ENCODE measurements around the gene LRMDA. TPM values are rescaled to one million over a fixed set of nuclear protein-coding genes. Genes with fewer than 3 reads are reported as not detected.
A peak's percentile ranks its signal among the peaks of the same experiment; 100 is the strongest.

Gene LRMDA
- total RNA-seq, 2 donors from 2014 or later = not detected

DNA sequence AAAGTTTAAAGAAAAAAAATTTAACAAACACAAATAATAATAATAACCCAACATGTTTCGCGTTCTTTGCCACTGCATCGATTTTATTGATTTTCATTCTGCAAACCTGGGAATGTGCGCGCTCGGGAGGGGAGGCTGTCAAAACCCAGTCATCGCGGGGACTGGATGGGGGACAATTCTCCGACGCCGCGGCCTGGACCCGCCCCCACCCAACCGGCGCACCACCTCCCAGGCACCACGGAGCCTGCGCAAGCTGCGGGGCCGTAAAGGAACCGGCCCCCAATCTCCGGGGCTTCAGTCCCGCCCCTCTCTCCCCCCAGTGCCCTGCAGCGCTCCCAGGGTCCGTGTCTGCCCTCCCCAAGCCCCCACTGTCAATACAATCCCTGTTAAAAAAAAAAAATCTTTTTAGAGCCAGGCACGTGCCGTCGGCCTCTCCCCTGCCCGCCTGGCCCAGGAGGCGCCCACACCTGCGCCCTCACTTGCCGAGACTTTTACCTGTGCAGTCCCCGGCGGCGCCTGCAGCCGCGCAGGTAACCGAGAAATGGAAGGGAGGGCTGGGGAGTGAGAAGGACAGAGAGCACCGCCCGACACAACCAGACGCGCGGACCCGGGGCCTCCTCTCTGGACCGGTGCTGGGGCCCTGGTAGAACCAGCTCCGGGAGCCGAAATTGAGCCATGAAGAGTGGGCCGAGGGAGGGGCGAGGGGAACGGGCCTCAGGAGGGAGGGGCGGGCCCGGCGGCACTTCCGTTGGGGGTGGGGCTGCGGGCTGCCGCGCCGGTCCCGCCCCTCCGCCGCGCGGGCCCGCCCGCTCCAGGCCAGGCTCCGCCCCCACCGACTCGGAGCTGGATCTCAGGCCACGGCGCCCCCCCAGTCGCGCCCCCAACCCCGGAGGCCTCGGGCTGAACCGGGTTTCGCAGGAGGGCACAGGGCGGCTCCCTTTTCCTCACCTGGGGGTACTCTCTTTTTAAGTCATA is 22.2 kb upstream of the LRMDA start:
- DNase-seq (ENCODE audit: low spot score in 2 of 2) (peak in 1 of 2 donors; percentile 46), ATAC-seq (peak; percentile 33 to 80)
- Mint-ChIP-seq H3K36me3 (peaks cover 11 to 24% of the 10 kb centered on the region in 2 donors), H3K9me3 (peaks cover 0 to 4% of the 10 kb centered on the region in 2 donors), H3K27ac (no peak overlapping the region)

DNA sequence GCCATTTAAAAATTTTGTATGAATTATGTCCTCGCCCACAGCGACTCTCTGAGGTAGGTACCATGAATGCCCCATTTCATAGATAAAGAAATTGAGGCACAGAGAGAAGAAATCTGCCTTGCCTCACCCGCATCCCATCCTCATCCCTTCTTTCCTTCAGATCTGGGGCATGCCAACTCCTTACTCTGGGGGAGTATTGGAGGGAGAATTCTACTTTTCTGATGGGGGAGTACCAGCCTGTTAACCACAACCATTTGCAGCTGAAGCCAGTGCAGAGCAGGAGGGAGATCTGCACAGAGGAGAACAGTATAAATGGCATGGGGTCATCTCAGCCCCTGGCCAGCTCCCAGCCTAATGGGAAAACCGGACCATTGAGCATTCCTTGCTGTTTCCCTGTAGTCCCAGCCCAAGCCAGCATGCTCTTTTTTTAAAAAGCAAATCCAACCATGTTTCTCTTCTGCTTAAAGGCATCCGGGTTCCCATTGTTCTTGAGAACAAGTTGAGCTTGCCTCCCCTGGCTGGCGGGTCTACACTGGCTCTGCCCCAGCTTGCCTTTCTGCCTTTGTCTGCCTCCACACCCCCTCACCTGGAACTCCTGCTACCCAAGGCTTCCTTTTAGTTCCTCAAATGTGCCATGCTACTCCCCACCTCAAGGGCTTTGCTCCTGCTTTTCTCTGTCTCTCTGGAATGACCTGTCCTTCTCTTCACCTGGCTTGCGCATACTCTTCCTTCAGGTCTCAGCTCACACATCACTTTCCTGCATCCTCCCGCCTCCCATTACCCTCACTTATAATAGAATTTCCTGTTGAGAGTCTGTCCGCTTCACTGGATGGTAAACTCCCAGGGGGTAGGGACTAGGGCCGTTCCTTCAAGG is 21.1 kb upstream of the LRMDA start:
- ATAC-seq (no peak), DNase-seq (ENCODE audit: low spot score in 2 of 2) (no peak)
- Mint-ChIP-seq H3K9me3 (peaks cover 0 to 4% of the 10 kb centered on the region in 2 donors), H3K27ac (no peak overlapping the region), H3K36me3 (peaks cover 11 to 23% of the 10 kb centered on the region in 2 donors)

DNA sequence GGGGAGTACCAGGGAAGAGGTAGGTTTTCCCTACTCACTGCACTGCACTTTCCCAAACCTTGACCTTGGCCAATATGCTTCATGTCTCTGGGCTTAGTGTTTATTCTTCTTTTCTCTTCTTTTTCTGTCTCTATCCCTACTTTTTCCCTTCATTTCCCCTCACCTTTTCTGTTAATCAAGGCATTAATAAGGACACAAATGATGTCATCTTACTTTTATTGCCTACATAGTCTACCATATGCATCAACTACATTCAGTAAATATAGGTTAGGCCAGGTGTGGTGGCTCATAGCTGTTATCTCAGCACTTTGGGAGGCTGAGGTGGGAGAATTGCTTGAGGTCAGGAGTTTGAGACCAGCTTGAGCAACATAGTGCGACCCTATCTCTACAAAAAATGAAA is 16.9 kb upstream of the LRMDA start:
- DNase-seq (ENCODE audit: low spot score in 2 of 2) = no peak
- no peak for ATAC-seq
- Mint-ChIP-seq H3K9me3 (no peaks in the 10 kb centered on the region), H3K27ac (no peak overlapping the region), H3K36me3 (peaks cover 0 to 5% of the 10 kb centered on the region in 2 donors)

DNA sequence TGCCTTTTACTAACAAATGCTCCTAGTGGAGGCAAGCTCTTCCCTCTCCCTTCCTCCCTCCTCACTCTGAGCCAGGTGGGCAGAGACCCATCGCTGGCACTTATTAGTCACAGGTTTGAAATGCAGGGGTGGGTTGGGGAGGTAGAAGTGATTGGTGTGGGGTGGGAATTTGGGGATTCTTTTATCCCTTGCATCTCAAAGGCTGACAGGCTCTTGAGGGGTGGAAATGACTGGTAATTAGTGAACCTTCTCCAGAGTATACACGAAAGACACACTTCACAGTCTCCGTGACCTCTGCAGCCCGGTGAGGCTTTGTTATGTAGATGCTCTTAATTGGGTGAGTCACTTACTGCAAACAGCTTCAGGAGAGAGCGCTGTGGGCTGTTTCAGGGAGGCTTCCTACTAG is 13.9 kb upstream of the LRMDA start:
- ATAC-seq (no peak), DNase-seq (ENCODE audit: low spot score in 2 of 2) (no peak)
- no peaks in the 10 kb centered on the region for H3K36me3 Mint-ChIP-seq
- no peaks in the 10 kb centered on the region for H3K9me3 Mint-ChIP-seq
- H3K27ac Mint-ChIP-seq = no peak overlapping the region

DNA sequence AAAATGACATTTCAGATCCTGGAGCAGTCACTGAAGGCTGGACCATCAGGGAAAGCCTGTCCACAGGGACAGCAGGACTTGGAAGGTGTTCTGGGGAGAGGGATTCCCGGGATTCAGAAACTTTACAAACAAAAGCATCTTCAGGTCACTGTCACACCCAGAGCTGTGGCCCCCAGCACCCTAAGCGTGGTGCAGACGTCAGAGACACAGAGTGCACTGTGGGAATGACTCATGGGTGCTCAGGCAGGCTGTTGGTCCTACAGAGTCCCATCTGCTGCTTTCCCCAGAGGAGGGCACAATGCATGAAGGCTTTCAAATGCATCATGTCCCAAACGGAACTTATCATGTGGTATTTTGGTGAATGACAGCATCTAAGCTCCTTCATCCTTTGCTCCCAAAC is 13.1 kb upstream of the LRMDA start:
- H3K36me3 Mint-ChIP-seq = no peaks in the 10 kb centered on the region
- ATAC-seq (no peak), DNase-seq (ENCODE audit: low spot score in 2 of 2) (no peak)
- no peak overlapping the region for H3K27ac Mint-ChIP-seq
- no peaks in the 10 kb centered on the region for H3K9me3 Mint-ChIP-seq

DNA sequence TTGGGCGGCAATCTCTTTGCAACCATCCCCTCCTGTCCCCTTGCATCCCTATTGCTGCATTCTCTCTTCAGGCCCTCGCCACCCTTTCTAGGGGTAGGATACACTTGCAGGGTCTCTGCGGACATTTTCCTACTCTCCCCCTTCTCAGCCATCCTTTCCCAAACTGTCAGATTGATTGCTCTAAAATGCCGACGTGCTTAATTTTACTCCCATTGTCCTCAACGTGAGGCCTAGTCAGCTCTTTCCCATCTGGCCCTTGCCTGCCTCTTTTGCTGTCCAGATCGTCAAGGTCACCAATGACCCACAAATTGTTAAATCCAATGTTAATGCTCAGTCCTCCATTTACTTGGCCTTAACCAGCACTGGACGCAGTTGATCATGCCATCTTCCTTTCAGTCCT is 12.7 kb upstream of the LRMDA start:
- H3K36me3 Mint-ChIP-seq = no peaks in the 10 kb centered on the region
- no peak for DNase-seq (ENCODE audit: low spot score in 2 of 2)
- ATAC-seq = no peak
- H3K27ac Mint-ChIP-seq = no peak overlapping the region
- H3K9me3 Mint-ChIP-seq = no peaks in the 10 kb centered on the region

DNA sequence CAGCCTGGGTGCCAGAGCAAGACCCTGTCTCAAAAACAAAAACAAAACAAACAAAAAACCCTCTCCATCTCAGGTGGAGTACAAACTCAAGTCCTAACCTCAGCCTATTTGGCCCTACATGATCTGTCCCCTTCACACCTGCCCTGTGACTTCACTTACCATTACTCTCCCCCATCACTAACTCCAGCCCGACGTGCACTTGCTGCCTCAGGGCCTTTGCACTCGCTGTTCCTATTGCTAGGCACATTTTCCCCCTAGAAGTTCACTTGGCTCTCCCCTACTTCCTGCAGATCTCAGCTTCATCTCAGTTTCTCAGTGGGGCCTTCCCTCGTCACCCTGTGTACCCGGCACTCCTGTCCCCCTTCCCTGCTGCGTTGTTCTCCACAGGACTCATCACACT is 8.5 kb upstream of the LRMDA start:
- no peak for ATAC-seq
- no peaks in the 10 kb centered on the region for H3K36me3 Mint-ChIP-seq

DNA sequence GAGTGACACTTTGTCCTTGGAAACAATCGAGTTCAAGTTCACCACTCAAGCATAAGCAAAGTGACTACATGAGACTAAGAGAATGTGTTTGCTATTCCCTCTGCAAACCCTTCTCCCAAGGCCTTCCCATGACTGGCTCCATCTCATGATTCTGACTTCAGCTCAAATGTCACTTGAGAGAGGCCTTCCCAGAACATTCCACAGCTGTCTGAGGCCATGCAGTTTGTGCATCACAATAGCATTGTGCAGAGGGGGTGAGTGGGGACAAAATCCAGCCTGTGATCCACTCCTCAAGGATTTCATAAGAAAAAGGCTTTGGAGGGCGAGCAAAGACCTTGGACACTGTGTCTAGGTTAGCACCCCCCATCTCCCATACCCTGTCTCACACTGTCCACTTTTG is 6.9 kb upstream of the LRMDA start:
- no peak overlapping the region for H3K27ac Mint-ChIP-seq
- H3K9me3 Mint-ChIP-seq = no peaks in the 10 kb centered on the region
- no peak for ATAC-seq
- H3K36me3 Mint-ChIP-seq = no peaks in the 10 kb centered on the region
- no peak for DNase-seq (ENCODE audit: low spot score in 2 of 2)

More for the DNA sequence above, 8.5 kb upstream of the LRMDA start:
- no peak for DNase-seq (ENCODE audit: low spot score in 2 of 2)
- Mint-ChIP-seq H3K27ac (no peak overlapping the region), H3K9me3 (no peaks in the 10 kb centered on the region)

DNA sequence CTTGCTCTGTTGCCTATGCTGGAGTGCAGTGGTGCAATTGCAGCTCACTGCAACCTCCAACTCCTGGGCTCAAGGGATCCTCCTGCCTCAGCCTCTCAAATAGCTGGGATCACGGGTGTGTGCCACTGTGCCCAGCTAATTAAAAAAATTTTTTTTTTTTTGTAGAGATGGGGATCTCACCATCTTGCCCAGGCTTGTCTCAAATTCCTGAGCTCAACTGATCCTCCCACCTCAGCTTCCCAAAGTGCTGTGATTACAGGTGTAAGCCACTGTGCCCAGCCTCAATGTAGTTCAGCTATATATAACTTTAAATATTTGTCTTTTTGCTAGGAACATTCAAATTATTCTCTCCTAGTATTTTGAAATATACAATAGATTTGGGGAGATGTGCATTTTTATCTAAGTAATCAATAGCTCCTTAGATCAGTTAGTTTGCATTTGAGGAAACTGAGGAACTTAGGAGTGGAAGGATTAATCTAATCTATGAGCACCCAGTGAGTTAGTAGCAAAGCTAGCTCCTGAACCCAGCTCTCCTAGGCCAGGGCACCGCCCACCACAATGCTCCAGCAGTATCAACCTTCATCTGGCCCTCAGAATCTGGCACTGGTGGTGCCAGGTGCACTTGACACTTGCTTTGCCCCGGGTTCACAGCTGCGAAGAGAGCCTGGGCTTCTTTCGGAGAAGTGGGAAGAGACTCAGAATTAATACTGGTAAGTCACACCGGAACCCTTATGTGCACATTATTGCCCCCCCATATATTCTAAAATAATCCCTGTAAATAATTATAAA is 5.9 kb upstream of the LRMDA start:
- Mint-ChIP-seq H3K27ac (no peak overlapping the region), H3K9me3 (no peaks in the 10 kb centered on the region), H3K36me3 (no peaks in the 10 kb centered on the region)
- DNase-seq (ENCODE audit: low spot score in 2 of 2) = no peak
- ATAC-seq = no peak

DNA sequence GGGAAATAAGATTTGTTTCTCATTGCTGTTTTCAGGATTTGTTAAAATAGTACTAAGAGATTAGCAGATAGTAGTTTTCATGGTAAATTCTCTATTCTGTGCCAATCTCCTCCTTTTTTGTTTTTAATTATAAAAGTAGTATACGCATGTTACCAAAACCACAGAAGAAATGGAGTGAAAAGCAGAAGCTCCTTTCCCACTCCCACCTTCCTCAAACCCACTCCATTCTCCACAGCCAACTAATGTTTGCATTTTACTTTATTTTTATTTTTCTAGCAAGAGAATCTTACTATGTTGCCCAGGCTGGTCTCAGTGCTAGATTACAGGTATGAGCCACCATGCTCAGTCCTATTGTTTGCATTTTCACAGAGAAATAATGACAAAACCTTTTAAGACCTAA is 4.5 kb upstream of the LRMDA start:
- H3K9me3 Mint-ChIP-seq = no peaks in the 10 kb centered on the region
- ATAC-seq = no peak
- no peak overlapping the region for H3K27ac Mint-ChIP-seq
- no peak for DNase-seq (ENCODE audit: low spot score in 2 of 2)
- H3K36me3 Mint-ChIP-seq = no peaks in the 10 kb centered on the region

DNA sequence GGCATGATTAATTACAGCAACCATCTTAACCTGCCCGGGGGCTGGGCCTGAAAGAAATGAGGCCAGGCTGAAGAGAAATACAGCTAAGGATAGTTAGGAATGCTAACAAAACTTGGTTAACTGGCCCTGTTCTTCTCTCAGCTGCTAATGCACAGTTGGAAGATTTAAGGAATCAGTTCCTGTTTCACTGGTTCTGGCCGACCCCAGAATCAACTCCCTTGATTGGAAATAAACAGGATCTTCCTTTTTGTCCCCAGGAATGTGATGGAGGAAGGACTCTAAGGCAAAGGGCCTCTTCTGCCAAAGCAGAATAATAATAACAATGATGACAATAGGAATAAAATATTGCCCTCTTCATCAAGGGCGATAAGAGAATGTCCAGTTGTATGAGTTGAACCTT is 3.5 kb upstream of the LRMDA start:
- H3K9me3 Mint-ChIP-seq = no peaks in the 10 kb centered on the region
- ATAC-seq (no peak), DNase-seq (ENCODE audit: low spot score in 2 of 2) (no peak)
- no peak overlapping the region for H3K27ac Mint-ChIP-seq
- H3K36me3 Mint-ChIP-seq = no peaks in the 10 kb centered on the region

DNA sequence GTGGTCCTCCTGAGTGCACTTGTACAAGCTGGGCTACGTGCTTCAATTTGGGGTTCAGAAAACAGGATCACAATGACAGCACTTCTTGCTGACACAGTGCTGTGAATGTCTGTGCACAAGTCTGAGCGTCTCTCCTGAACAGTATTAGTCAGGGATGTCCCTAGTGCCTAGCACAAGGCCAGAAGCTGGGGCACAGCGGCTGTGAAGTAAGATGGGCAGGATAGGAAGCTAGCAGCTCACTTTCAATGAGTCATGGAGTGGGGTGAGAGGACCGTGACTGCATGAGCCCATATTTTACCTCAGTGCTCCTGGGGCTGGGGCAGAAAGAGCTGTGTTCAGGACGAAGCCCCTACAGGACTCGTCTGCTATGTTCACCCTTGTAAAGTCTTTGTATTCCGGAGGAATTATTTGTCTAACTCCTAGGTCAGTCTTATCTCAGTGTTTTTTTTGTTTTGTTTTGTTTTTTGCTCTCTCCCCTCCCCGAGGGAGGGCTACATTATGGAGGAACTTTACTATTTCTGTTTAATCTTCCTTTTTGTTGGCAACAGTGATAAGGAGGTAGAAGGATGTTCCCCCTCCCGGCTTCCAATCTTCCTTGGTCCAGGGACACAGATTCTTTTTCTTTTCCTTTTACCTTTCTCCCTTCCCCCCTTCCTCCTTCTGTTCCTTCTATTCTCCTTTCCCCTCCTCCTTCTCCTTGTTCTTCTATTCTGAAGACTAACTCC is 2.8 kb upstream of the LRMDA start:
- peak overlapping the region in 1 of 2 donors; percentile 30 for H3K27ac Mint-ChIP-seq
- no peaks in the 10 kb centered on the region for H3K36me3 Mint-ChIP-seq
- no peak for DNase-seq (ENCODE audit: low spot score in 2 of 2)
- peak in 1 of 2 donors; percentile 20 for ATAC-seq
- no peaks in the 10 kb centered on the region for H3K9me3 Mint-ChIP-seq

DNA sequence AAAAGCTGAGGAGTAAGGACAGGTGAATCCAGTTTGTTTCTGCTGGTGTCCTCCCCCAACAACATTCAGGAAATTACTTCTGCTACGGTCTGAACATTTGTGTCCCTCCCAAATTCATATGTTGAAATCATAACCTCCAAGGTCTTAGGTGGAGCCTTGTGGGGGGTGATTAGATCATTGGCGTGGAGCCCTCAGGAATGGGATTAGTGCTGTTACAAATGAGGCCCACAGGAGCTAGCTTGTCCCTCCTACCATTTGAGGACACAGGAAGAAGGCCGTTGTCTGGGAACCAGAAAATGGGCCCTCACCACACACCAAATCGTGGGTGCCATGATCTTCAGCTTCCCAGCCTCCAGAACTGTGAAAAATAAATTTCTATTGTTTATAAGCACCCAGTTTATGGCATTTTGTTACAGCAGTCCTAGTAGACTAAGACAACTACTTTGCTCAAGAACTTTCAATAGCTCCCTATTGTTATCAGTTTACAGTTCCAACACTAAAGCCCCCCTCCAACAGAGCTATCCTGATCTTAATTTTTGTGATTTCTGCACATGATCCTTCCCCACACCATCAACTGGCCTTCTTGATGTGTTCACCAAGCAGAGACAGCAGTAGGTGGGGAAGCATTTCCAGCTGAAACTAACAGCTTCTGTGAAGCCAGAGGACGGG is 2.1 kb upstream of the LRMDA start:
- ATAC-seq (no peak), DNase-seq (ENCODE audit: low spot score in 2 of 2) (no peak)
- H3K27ac Mint-ChIP-seq = peak overlapping the region in 1 of 2 donors; percentile 30
- H3K36me3 Mint-ChIP-seq = no peaks in the 10 kb centered on the region
- H3K9me3 Mint-ChIP-seq = no peaks in the 10 kb centered on the region

DNA sequence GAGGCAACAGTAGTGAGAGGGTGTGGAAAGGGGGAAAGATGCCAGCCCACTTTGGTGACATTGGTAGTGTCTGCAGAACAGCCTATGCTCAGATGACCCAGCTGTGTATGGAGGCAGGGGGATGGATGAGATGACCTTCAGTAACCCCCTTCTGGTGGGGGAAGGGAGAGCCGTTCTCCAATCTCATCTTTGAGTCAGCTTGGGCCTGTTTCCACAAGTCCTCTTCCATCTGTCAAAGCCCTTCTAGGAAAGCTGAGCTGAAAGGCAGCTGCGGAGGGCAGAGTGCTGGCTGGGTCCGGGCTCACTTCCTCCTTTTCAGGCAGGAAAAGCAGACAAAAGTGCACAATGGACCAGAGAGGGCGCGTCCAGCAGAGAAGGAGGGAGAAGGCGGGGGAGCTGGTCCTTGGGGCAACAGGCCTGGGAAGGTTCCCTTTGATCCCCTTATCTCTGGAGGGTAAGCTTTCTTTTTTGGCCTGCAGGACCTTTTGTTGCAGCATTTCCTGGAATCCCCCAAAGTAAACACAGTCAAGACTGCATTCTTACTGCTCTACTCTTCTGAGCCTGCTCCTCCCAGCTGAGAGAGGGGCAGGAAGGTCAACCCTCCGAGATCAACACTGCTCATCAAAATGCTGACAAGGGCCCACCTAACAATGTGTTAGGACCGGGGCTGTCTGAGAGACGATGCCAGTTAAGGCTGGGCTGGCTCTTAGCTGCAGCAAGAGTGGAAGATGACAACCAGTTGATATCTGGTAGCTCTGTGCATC is 1.2 kb upstream of the LRMDA start:
- H3K27ac Mint-ChIP-seq = no peak overlapping the region
- ATAC-seq (no peak), DNase-seq (ENCODE audit: low spot score in 2 of 2) (no peak)
- no peaks in the 10 kb centered on the region for H3K9me3 Mint-ChIP-seq
- no peaks in the 10 kb centered on the region for H3K36me3 Mint-ChIP-seq

DNA sequence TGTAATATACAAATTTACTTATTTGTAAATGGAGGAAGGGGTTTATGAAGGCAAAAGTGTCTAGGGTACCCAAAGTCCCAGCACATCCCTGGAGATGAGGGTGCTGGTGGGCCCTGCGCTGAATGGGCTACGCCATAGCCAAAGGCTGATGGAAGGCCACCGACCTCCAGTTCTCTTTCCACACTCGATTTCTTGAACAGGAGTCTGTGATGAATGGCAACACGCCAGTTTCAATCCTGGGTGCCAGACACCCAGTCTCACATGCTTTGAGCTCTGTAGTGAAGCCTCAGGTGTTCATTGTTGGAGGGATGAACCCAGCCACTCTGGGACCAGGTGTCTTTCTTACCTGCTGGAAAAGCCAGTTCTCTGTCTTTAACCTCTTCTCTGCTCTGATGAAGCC is 752 bp downstream of the LRMDA start:
- ATAC-seq (no peak), DNase-seq (ENCODE audit: low spot score in 2 of 2) (no peak)
- H3K36me3 Mint-ChIP-seq = no peaks in the 10 kb centered on the region
- no peak overlapping the region for H3K27ac Mint-ChIP-seq
- no peaks in the 10 kb centered on the region for H3K9me3 Mint-ChIP-seq
